ENCODE data around the gene NYAP1. TPM values are rescaled to one million over a fixed set of nuclear protein-coding genes. Genes with fewer than 3 reads are reported as not detected.
"Not testable (repeated sequence)": the region's sequence is repeated elsewhere in the genome, so short reads cannot be mapped to it uniquely, and the experiment has no call there.

The NYAP1 gene
- 1.7 TPM for total RNA-seq

DNA sequence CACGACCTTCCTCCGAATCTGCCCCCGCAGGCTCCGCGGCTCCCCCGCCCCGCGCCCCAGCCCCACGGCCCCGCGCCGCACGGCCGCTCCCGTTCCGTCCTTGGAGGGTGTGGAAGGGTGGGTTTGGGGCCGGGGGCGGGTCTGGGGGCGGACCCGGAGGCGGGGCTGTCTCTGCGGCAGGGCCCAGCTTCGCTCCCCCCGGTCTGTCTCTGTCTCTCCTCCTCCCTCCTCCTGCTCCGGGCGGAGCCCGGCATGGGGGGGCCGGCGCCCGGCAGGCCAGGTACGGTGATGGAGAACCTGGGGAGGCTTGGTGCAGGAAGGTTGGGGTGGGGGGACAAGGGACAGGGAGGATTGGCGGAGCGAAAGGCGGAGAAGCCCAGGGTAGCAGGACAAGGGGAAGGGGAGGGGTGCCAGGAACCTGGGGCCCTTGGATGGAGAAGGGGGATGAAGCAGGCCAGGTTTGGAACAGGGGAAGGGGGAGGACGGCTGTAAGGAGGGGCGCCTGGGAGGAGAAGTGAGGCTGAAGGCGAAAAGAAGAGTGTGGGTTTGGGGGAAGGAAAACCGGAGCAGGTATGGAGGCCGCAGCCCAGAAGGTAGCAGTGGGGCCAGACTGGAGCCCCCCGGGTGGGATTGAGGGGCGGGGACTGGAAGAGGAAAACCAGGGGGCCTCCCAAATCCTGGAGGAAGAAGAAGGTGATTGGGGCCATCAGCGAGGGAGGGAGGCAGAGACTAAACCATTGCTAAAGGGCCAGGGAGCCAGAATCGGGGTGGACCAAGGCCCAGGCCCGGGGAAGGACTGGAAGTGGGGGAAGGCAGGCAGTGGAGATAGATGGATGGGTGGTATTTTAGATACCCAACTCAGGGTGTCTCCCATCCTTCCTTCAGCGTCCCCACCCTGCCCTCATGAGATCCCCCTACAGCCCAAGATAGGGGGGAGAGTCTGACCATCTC is at the start of gene NYAP1:
Gene NYAP1 (plus strand): TSS at position 206 of the 951 bp plus-strand sequence. CDS start 1,385 bp downstream, outside the sequence.
- DNase-seq, result peak; percentile 42

DNA sequence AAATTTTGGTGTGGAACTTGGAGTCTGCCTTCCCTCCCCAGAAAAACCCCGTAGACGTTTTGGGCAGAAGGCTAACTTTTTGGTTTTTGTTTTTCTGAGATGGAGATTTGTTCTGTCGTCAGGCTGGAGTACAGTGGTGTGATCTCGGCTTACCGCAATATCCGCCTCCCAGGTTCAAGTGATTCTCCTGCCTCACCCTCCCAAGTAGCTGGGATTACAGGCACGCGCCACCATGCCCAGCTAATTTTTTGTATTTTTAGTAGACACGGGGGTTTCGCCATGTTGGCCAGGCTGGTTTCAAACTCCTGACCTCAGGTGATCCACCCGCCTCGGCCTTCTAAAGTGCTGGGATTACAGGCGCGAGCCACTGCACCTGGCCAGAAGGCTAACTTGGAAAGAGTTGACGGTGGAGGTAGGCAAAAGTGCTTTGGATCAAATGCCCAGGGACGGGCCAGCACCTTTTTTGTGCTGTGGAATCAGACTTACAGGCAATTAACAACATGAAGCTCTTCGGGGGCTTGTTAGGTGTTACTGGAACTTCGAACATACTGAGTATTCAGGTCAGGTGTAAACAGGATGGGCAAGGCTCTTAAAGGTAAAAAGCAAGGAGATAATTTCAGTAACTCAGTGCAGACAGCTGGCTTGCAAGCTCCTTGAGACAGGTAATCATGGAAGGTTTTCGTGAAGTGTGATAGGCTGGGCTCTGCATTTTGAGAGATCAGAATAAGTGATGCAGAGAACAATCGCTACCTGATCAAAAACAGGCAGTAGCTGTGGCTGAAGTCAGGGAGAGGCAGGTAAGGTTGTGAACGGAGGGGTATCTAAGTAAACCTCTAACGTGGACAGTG is 49.2 kb upstream of the NYAP1 start:
- no peak for DNase-seq

DNA sequence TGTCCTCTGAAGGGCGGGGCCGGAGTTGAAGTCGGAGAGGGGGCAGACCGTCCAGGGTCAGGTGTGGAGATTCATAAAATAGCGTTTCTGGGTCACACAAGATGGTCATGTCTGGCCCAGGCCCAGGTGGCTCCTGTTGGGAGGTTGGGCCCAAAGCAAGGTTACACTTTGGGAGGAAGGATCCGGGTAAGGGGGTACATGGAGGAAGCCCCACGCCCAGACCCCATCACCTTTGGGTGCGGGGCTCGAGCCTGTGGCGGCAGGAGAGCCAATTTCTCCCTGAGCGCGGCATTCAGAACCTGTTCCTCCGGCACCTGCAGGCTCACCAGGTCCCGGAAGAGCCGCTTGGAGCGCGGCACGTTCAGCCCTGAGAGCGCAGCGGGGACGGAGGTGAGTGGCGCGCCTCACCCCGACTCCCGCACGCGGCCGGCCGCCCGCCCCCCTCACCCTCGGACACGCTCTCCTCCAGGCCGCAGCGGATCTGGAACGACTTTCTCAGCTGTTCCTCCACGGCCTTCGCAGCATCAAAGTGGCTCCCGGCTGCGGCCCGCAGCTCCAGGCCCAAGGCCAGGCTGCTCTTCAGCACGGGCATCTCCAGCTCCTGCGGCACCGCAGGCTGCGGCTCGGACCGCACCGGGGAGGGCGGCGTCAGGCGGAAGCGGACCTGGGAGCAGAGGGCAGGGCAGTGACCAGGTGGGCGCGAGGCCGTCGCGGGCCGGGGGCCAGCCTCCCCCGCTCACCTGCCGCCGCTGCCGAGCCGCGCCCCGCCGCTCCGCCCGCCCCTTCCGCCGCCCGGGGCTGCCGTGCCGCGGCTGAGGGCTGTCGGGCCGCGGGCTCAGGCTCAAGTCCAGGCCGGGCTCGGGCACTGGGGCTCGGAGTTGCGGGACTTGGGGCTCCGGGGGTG is 48.1 kb upstream of the NYAP1 start:
- DNase-seq, result no peak

DNA sequence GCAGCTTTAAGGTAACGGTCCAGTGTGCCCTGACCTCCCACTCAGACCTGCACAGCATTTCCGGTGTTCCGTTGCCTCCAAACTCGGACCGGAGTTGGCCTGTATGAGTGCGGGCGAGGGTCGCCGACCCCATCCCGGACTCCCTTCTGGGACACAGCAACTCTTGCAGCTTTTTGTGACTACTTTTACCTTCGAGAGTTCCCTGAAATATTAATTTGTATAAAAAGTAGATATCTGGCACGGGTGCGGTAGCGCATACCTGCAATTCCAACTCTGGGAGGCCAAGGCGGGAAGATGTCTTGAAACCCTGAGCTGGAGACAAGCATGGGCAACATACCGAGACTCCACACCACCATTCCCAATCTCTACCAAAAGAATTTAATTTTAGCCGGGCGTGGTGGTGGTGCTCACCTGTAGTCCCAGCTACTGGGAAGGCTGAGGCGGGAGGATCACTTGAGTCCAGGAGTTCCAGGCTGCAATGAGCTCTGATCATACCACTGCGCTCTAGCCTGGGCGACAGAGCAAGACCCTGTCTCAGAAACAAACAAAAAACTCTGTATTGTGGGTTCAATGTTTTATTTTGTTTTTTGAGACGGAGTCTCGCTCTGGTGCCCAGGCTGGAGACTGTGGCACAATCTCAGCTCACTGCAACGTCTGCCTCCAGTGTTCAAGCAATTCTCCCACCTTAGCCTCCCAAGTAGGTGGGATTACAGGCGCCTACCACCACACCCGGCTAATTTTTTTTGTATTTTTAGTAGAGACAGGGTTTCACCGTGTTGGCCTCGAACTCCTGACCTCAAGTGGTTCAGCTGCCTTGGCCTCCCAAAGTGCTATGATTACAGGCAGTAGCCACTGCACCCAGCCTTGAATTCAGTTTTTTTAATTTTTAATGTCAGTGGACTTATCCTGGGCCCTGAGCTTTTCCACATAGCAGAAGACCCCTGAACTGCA is 46.3 kb upstream of the NYAP1 start:
- no peak for DNase-seq

DNA sequence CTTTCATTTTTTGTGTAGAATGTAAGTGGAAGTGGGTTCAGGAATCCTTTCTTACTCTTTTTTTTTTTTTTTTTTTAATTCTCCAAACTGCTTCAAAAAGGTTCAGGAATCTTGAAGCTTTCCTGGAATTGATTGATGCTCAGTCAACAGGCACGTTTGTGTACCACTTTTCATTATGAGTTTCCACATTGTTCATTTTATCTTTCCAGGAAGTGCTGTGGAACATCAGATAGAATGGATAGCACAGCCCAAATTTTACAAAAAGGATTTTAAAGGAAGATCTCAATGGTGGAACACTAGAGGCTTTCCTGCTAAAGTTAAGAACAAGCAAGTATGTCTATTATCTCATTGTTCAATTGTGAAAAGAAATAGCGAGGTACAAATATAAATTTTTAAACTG is 45.6 kb upstream of the NYAP1 start:
- DNase-seq, result no peak

DNA sequence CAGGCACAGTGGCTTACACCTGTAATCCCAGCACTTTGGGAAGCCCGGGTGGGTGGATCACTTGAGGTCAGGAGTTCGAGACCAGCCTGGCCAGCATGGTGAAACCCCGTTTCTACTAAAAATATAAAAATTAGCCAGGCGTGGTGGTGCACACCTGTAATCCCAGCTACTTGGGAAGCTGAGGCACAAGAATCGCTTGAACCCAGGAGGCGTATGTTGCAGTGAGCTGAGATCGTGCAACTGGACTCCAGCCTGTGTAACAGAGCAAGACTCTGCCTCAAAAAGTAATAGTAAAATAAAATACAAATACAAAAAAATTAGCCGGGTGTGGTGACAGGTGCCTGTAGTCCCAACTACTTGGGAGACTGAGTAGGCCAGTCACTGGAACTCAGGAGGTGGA is 45.0 kb upstream of the NYAP1 start:
- DNase-seq, result not testable (repeated sequence)

DNA sequence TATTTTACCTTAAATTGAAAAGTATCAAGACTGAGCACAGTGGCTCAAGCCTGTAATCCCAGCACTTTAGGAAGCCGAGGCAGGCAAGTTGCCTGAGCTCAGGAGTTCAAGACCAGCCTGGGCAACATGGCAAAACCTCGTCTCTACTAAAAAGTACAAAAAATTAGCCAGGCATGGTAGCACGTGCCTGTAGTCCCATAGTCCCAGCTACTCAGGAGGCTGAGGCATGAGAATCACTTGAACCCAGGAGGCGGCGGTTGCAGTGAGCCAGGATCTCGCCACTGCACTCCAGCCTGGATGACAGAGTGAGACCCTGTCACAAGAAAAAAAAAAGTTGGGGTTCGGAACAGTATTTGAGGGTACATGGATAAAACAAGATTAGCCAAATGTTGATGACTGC is 44.5 kb upstream of the NYAP1 start:
- not testable (repeated sequence) for DNase-seq

DNA sequence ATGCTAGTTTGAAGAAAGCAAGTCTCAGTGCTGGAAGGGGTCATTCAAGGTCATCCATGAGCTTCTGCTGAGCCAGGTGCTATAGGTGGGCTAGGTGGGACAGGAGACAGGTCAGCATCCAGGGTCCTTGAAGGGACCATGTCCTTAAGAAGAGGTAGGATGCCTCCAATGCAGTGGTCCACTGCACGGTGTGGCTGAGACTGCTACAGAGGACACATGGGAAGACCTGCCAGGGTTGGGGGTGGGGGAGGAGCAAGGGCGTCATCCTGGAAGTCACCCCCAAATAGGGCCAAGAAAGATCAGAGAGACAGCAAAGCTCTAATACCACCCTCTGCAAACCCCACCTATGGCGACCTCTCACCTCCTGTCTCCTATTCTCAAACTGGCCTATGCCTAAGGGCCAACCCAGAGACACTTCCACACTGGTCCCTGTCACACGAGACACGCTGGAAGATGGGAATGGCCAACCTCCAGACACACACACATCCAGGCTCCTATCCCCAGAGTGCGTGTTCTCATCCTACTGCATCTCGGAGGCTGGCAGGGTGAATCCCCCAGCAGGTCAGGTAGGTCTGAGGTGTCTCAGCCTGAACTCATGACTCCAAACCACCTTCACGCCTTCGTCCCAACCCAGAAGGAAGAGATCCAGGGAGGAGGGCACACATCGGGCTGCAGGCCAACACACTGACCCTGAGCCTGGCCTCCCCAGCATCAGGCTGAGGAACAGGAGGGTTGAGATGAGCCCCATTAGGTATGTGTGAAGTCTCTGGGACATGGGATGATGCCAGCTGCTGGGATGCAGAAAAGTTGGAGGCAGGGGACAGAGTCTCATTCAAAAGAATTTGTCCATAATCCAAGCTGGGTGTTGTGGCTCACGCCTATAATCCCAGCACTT is 41.8 kb upstream of the NYAP1 start:
- DNase-seq, result no peak

DNA sequence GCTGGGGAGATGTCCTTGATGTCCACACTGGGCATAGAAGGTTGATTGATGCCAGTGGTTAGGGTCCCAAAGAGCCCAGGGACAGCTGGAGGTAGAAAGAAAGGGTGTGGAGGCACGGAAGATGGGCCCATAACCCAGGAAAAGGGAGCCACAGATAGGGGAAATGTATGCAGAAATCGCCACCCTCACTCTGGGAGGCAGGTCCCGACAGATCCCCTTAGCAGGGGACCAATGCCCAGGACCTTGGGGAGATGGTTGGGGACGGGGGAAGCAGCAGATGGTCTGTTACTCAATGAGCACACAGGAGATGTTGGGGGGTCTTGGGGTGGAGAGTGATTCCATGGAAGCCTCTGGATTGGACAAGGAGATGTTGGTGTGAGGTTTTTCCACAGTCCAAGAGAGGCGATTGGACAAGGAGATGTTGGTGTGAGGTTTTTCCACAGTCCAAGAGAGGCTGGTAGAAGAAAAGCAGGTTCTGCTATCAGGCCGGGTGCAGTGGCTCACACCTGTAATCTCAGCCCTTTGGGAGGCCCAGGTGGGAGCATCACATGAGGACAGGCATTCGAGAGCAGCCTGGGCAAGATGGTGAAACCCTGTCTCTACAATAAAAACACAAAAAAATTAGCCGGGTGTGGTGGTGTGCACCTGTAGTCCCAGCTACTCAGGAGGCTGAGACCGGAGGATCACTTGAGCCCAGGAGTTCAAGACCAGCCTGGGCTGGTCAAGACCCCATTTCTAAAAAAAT is 40.5 kb upstream of the NYAP1 start:
- DNase-seq, result no peak

DNA sequence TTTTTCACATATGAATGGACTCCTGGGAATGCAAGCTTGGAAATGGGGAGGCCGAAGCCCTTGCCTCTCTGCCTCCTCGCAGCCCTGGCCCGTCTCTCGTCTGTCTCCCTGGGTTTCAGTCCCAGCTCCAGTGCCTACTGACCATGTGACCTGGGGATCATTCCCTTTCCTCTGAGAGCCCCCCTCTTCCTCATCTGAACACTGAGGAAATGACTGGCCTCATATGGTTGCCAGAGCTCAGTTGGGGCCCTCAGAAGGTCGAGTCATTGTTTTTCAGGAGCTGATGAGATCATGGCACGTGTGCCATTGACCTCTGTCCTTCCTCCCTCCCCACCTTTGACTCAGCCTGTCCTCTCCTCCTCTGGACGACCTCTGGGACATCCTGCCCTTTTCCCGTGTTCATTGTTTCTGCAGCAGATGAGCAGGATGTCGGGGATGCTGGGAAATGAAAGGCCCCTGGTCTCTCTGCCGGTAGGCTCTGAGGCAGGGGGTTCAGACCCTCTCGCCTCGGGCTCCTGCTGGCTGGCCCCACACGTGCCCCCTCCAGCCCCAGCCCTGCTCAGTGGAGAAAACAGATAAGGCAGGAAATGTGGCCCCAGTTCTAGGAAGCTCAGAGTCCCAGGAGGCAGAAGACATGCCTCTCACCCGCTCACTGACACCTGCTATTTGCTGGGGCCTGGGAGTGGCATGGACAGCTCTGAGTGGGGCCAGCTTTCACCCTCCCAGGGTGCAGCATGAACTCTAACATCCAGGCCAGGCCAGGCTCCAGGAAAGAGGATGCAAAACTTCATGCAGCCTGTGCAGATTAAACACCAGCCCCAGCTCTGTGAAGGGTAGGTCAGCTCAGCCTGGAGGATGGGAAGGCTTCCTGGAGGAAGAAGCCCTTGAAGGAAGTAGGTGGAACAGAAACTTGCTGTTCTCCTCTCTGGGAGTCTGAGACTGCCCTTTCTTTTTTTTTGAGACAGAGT is 39.1 kb upstream of the NYAP1 start:
- peak; percentile 61 for DNase-seq

DNA sequence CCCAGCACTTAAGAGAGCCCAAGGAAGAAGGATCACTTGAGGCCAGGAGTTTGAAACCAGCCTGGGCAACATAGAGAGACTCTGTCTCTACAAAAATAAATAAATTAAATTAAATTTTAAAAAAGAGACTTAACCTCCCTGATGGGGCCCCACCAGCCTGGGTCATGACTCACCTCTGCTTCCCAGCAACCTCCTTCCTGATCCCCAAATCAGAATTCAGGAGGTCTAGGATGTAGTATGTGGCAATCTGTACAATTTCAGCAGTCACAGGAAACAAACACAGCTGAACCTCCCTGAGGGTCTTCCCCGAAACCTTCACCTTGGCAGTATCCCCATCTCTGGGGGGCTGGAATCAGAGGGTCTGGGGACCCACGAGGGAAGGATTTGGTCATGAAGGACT is 37.7 kb upstream of the NYAP1 start:
- DNase-seq, result no peak

DNA sequence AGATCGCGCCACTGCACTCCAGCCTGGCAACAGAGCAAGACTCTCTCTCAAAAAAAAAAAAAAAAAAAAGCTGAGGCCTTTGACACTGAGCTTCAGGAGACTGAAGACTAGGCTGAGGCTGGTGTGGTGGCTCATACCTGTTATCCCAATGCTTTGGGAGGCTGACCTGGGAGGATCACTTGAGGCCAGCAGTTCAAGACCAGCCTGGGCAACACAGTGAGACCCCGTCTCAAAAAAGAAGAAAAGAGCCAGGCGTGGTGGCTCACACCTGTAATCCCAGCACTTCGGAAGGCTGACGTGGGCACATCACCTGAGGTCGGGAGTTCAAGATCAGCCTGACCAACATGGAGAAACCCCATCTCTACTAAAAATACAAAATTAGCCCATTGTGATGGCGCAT is 36.4 kb upstream of the NYAP1 start:
- DNase-seq, result not testable (repeated sequence)

DNA sequence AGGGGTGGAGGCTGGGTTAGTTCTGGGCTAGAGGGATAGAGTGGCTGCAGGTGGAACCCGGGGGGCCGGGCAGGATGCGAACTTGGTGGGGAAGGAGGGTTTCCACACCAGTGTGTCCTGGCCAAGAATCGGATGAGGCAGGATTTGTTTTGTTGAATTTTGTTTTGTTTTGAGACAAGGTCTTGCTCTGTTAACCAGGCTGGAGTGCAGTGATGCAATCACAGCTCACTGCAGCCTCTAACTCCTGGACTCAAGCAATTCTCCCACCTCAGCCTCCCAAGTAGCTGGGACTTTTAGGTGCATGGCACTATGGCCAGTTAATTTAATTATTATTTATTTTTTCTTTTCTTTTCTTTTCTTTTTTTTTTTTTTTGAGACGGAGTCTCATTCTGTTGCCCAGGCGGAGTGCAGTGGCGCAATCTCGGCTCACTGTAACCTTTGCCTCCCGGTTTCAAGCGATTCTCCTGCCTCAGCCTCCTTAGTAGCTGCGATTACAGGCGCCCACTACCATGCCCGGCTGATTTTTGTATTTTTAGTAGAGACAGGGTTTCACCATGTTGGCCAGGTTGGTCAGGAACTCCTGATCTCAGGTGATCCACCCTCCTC is 34.4 kb upstream of the NYAP1 start:
- no peak for DNase-seq

DNA sequence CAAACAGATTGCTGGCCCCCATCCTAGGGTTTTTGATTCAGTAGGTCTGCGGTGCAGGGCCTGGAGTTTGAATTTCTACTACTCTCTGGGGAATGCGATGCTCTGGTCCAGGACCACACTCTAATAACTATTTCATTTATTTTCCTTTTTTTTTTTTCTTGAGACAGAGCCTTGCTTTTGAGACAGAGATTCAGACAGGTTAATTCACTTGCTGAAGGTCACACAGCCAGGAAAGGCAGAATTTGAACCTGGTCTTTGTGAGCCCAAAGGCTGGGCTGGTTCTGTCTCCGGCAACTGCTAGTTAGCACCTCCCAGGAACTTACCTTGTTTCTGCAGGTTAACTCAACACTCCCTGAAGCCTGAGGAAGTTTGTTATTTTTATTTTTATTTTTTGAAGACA is 31.2 kb upstream of the NYAP1 start:
- DNase-seq, result no peak

DNA sequence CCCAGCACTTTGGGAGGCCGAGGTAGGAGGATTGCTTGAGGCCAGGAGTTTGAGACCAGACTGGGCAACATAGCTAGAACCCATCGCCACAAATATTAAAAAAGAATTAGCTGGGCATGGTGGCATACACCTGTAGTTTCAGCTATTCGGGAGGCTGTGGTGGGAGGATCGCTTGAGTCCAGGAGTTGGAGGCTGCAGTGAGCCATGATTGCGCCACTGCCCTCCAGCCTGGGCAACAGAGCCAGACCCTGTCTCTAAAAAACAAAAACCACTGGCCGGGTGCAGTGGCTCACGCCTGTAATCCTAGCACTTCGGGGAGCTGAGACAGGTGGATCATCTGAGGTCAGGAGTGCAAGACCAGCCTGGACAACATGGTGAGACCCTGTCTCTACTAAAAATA is 29.9 kb upstream of the NYAP1 start:
- DNase-seq, result not testable (repeated sequence)

DNA sequence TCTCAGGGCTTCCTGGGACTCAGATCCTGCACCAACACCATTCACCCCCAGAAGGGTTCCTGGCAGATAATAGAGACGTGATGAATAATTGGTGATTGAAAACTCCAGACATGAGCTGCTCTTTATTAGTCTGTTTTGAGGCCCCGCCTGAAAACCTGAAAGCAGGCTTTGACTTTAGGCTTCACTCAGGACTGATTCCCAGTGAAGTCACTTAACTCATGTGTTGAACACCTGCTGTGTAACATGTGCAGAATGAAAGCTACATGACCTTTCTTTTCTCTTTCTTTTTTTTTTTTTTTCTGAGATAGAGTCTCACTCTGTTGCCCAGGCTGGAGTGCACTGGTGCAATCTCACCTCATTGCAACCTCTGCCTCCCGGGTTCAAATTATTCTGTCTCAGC is 28.5 kb upstream of the NYAP1 start:
- no peak for DNase-seq

DNA sequence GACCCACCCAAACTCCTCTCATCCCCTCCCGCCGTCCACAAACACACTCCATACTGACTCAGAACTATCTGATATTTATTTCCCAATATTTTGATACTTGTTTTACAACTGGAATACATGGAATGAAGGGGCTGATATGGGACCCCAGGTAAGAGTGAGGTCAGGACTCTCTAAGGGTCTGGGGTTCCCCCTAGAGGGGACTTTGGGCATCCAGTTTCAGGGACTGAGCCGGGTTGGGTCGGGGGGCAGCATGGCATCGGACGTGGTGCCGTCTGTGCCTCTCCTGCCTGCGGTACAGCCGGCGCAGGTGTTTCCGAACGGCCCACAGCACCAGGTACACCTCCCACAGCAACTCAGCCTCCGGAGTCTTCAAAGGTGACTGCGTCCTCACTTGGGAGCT is 27.2 kb upstream of the NYAP1 start:
- DNase-seq, result no peak
